SK-N-SH (cell line): ENCODE results near the gene SLIT1. TPM values are rescaled to one million over a fixed set of nuclear protein-coding genes. Genes with fewer than 3 reads are reported as not detected.

ENCODE experiments used
- CTCF ChIA-PET: fragments of 300-600, 350-600 bp; formaldehyde crosslinking; extraction: SDS; loops from one replicate; lab custom pipeline; 2021; lab: Yijun Ruan, JAX
- POLR2A ChIA-PET: fragments of 350-600 bp; sonication (Branson Sonifier 250); formaldehyde crosslinking; extraction: SDS; loops from one replicate; lab custom pipeline; 2020; ENCODE audit warnings: antibody characterized with exemption, inconsistent platforms; lab: Yijun Ruan, JAX
- DNase-seq: peaks from one replicate; pipeline ENCODE4 v3.0.0; 2012
- H2AFZ ChIP-seq: fragments of 200-600 bp; sonication (generic); 2 replicates; pipeline ENCODE4 v1.8.1; 2016; ENCODE audit warnings: antibody characterized with exemption, mild to moderate bottlenecking, low read depth
- H3F3A ChIP-seq: fragments of 200-600 bp; sonication (generic); replicated peaks from 2 replicates; pipeline ENCODE3; 2016; ENCODE audit warnings: antibody characterized with exemption, mild to moderate bottlenecking; ENCODE audit not compliant: insufficient read depth
- H3K27ac ChIP-seq, 2 experiments: fragments of 200-500 bp in 1 of 2; fragments of 200-600 bp in 1 of 2; sonication (Bioruptor generic) in 1 of 2; sonication (generic), shearing (Covaris generic) in 1 of 2; 2 replicates each; pipeline versions ENCODE4 v1.5.1 to v1.6.1; 2014 to 2016; ENCODE audit warnings: low read depth in 2 of 2, inconsistent platforms in 1 of 2, low read length in 1 of 2, mild to moderate bottlenecking in 1 of 2, mixed read lengths in 1 of 2
- H3K27me3 ChIP-seq: fragments of 200-600 bp; sonication (generic), shearing (Covaris generic); 2 replicates; pipeline ENCODE4 v1.6.1; 2016; ENCODE audit warnings: mixed run types; ENCODE audit not compliant: insufficient read depth
- H3K36me3 ChIP-seq, 2 experiments: fragments of 200-500 bp in 1 of 2; fragments of 200-600 bp in 1 of 2; sonication (Bioruptor generic) in 1 of 2; sonication (generic) in 1 of 2; replicated peaks in 1 of 2; 2 replicates each; pipeline versions ENCODE3 to v1.5.1; 2014 to 2016; ENCODE audit warnings: low read length in 1 of 2, mild to moderate bottlenecking in 1 of 2; ENCODE audit not compliant: insufficient read depth in 2 of 2, control insufficient read depth in 1 of 2
- H3K4me1 ChIP-seq, 2 experiments: fragments of 200-500 bp in 1 of 2; fragments of 200-600 bp in 1 of 2; sonication (Bioruptor generic) in 1 of 2; sonication (generic), shearing (Covaris generic) in 1 of 2; 2 replicates each; pipeline versions ENCODE4 v1.5.1 to v1.6.1; 2014 to 2016; ENCODE audit warnings: low read depth in 1 of 2, low read length in 1 of 2, mixed run types in 1 of 2; ENCODE audit not compliant: insufficient read depth in 2 of 2, control insufficient read depth in 1 of 2
- H3K4me2 ChIP-seq: fragments of 200-600 bp; sonication (generic), shearing (Covaris generic); 2 replicates; pipeline ENCODE4 v1.6.1; 2017; ENCODE audit warnings: mixed run types
- H3K4me3 ChIP-seq, 2 experiments: fragments of 200-500 bp in 1 of 2; fragments of 200-600 bp in 1 of 2; sonication (Bioruptor generic) in 1 of 2; sonication (generic), shearing (Covaris generic) in 1 of 2; 2 replicates each; pipeline versions ENCODE4 v1.5.1 to v1.8.1; 2014 to 2016; ENCODE audit warnings: low read depth in 2 of 2, inconsistent platforms in 1 of 2, low read length in 1 of 2, mild to moderate bottlenecking in 1 of 2, mixed read lengths in 1 of 2, moderate library complexity in 1 of 2
- H3K79me2 ChIP-seq: fragments of 200-600 bp; sonication (generic); 2 replicates; pipeline ENCODE4 v1.8.1; 2017; ENCODE audit warnings: mild to moderate bottlenecking; ENCODE audit not compliant: insufficient read depth
- H3K9ac ChIP-seq: fragments of 200-600 bp; sonication (generic); 2 replicates; pipeline ENCODE4 v1.6.1; 2017; ENCODE audit warnings: mixed run types
- H3K9me2 ChIP-seq: fragments of 200-600 bp; sonication (generic); 2 replicates; pipeline ENCODE4 v1.6.1; 2017; ENCODE audit warnings: mixed run types
- H3K9me3 ChIP-seq: fragments of 200-600 bp; sonication (generic); 2 replicates; pipeline ENCODE4 v1.6.1; 2017; ENCODE audit warnings: mixed run types, mild to moderate bottlenecking, moderate library complexity
- H4K20me1 ChIP-seq: fragments of 200-600 bp; sonication (generic); 2 replicates; pipeline ENCODE4 v1.6.1; 2017; ENCODE audit warnings: mild to moderate bottlenecking, mixed run types; ENCODE audit not compliant: insufficient read depth
- ELF1 ChIP-seq: IDR thresholded peaks from 2 replicates; pipeline ENCODE4 v1.4.0; 2012
- EP300 ChIP-seq, 2 experiments: IDR thresholded peaks; 2 replicates each; pipeline versions ENCODE4 v1.4.0 to v1.6.1; 2012; ENCODE audit warnings: borderline replicate concordance in 1 of 2, low read depth in 1 of 2, low read length in 1 of 2
- EZH2phosphoT487 ChIP-seq: fragments of 200-600 bp; sonication (generic); IDR thresholded peaks from 2 replicates; pipeline ENCODE4 v1.6.1; 2017; ENCODE audit warnings: low read depth, mixed run types, mild to moderate bottlenecking, antibody characterized with exemption, moderate library complexity, borderline replicate concordance
- FOSL2 ChIP-seq: IDR thresholded peaks from 2 replicates; pipeline ENCODE4 v1.4.0; 2012; ENCODE audit warnings: low read depth, mild to moderate bottlenecking, moderate library complexity, borderline replicate concordance
- FOXJ3 ChIP-seq: sonication (generic); formaldehyde crosslinking; IDR thresholded peaks from 2 replicates; pipeline ENCODE4 v1.5.1; 2020; ENCODE audit warnings: mild to moderate bottlenecking, missing genetic modification reagents
- FOXM1 ChIP-seq: IDR thresholded peaks from 2 replicates; pipeline ENCODE4 v1.4.0; 2012; ENCODE audit warnings: low read depth, mild to moderate bottlenecking
- GABPA ChIP-seq: IDR thresholded peaks from 2 replicates; pipeline ENCODE4 v1.4.0; 2012; ENCODE audit warnings: low read depth, mild to moderate bottlenecking
- IRF3 ChIP-seq: fragments of 150-350 bp; IDR thresholded peaks from 2 replicates; pipeline ENCODE4 v1.6.1; 2016; ENCODE audit warnings: mild to moderate bottlenecking, low read depth, low read length
- MXI1 ChIP-seq: IDR thresholded peaks from 2 replicates; pipeline ENCODE4 v1.6.1; 2012; ENCODE audit warnings: mild to moderate bottlenecking, low read depth, low read length, improper control_type of control experiment
- NFIC ChIP-seq: IDR thresholded peaks from 2 replicates; pipeline ENCODE4 v1.4.0; 2012; ENCODE audit warnings: borderline replicate concordance
- RCOR1 ChIP-seq: fragments of 150-350 bp; IDR thresholded peaks from 2 replicates; pipeline ENCODE4 v1.6.1; 2017; ENCODE audit warnings: antibody characterized with exemption, low read length
- RFX5 ChIP-seq: IDR thresholded peaks from 2 replicates; pipeline ENCODE4 v1.6.1; 2012; ENCODE audit warnings: mild to moderate bottlenecking, improper control_type of control experiment, low read length
- SIN3A ChIP-seq: IDR thresholded peaks from 2 replicates; pipeline ENCODE4 v1.6.1; 2012; ENCODE audit warnings: low read depth, mild to moderate bottlenecking, low read length, moderate library complexity, borderline replicate concordance
- TAF1 ChIP-seq: IDR thresholded peaks from 2 replicates; pipeline ENCODE4 v1.6.1; 2012; ENCODE audit warnings: low read depth, mild to moderate bottlenecking, low read length, moderate library complexity, borderline replicate concordance
- TCF12 ChIP-seq: IDR thresholded peaks from 2 replicates; pipeline ENCODE4 v1.4.0; 2012
- YY1 ChIP-seq: IDR thresholded peaks from 2 replicates; pipeline ENCODE4 v1.4.0; 2012; ENCODE audit warnings: low read depth, mild to moderate bottlenecking
- WGBS: methylation state at CpG from one replicate; pipeline ENCODE4 v1.1.6; 2017; ENCODE audit warnings: low lambda C conversion rate; 5-methylcytosine and 5-hydroxymethylcytosine counted together
- polyA plus RNA-seq, 3 experiments: library from polyadenylated mRNA; depleted of rRNA; stranded (reverse); fragments of >200 nt; gene quantifications; 2 replicates each; pipeline ENCODE4 v1.2.3, GENCODE V29; 2012
- TF ChIP-seq, protein P1 (sequence below): fragments of 200-600 bp; sonication (generic); IDR thresholded peaks from 2 replicates; pipeline ENCODE4 v1.6.1; 2017; ENCODE audit warnings: antibody characterized with exemption, mild to moderate bottlenecking, moderate library complexity
- TF ChIP-seq, protein P2 (sequence below): IDR thresholded peaks from 2 replicates; pipeline ENCODE4; 2012
- TF ChIP-seq, protein P3 (sequence below): IDR thresholded peaks from 2 replicates; pipeline ENCODE4 v1.4.0; 2012; ENCODE audit warnings: low read depth, borderline replicate concordance
- TF ChIP-seq, protein P4 (sequence below): fragments of 150-350 bp; IDR thresholded peaks from 2 replicates; pipeline ENCODE4 v1.6.1; 2017; ENCODE audit warnings: antibody characterized with exemption, low read length, low read depth, borderline replicate concordance

Gene SLIT1
- polyA plus RNA-seq, 1 of the 3 experiments (the other 2 are of a cell fraction): 0.05 TPM

GRCh38 chr10:97131181-97131628, 54.6 kb downstream of the SLIT1 start:
- H3K4me1 ChIP-seq: peaks cover 0 to 17% of the 10 kb centered on the region in 2 experiments; a peak in 1 of 4 replicates
- H3K79me2 ChIP-seq: no peaks in the 10 kb centered on the region
- no peak overlapping the region for H3K4me3 ChIP-seq
- no peak overlapping the region for H3K4me2 ChIP-seq
- 68% methylated on average over 6 of the region's 8 CpGs for WGBS
- no peaks in the 10 kb centered on the region for H3K9me3 ChIP-seq
- no peaks in the 10 kb centered on the region for H3F3A ChIP-seq
- H3K9ac ChIP-seq: no peak overlapping the region
- no peaks in the 10 kb centered on the region for H3K9me2 ChIP-seq
- H3K27ac ChIP-seq: no peak overlapping the region
- ChIA-PET POLR2A (no interaction called here), CTCF (interaction anchor here (0.7 to 1.5 kb wide), 7 partner anchors 19 to 1005 kb away, joined by 3 to 4 read pairs (median 3); no protein-coding TSS in a partner anchor)
- peaks cover 6% of the 10 kb centered on the region; the same call in 1 of the 2 replicates for H3K27me3 ChIP-seq
- no peak overlapping the region for H2AFZ ChIP-seq
- H3K36me3 ChIP-seq: no peaks in the 10 kb centered on the region
- no peak for TF ChIP-seq EP300 (IDR thresholded peaks at IDR 0.05; ENCODE audit: borderline replicate concordance in 1 of 2, low read depth in 1 of 2, low read length in 1 of 2)
- no peak for TF ChIP-seq IRF3
- no peak for TF ChIP-seq FOXJ3
- no peak for TF ChIP-seq ELF1
- no peak for TF ChIP-seq FOSL2
- no peak for TF ChIP-seq GABPA
- TF ChIP-seq SIN3A: no peak
- no peaks in the 10 kb centered on the region for H4K20me1 ChIP-seq
- DNase-seq: no peak

- DNase-seq: no peak
Measured at GRCh38 chr10:97129666-97130065, 56.1 kb downstream of the SLIT1 start.

More at GRCh38 chr10:97129666-97130065, 56.1 kb downstream of the SLIT1 start:
- TF ChIP-seq EZH2phosphoT487: no peak
- TF ChIP-seq FOXM1: no peak
- TF ChIP-seq TCF12: no peak
- TF ChIP-seq YY1: no peak
- TF ChIP-seq RCOR1: no peak
- TF ChIP-seq, protein P1, sequence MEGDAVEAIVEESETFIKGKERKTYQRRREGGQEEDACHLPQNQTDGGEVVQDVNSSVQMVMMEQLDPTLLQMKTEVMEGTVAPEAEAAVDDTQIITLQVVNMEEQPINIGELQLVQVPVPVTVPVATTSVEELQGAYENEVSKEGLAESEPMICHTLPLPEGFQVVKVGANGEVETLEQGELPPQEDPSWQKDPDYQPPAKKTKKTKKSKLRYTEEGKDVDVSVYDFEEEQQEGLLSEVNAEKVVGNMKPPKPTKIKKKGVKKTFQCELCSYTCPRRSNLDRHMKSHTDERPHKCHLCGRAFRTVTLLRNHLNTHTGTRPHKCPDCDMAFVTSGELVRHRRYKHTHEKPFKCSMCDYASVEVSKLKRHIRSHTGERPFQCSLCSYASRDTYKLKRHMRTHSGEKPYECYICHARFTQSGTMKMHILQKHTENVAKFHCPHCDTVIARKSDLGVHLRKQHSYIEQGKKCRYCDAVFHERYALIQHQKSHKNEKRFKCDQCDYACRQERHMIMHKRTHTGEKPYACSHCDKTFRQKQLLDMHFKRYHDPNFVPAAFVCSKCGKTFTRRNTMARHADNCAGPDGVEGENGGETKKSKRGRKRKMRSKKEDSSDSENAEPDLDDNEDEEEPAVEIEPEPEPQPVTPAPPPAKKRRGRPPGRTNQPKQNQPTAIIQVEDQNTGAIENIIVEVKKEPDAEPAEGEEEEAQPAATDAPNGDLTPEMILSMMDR: no peak
- TF ChIP-seq, protein P2, sequence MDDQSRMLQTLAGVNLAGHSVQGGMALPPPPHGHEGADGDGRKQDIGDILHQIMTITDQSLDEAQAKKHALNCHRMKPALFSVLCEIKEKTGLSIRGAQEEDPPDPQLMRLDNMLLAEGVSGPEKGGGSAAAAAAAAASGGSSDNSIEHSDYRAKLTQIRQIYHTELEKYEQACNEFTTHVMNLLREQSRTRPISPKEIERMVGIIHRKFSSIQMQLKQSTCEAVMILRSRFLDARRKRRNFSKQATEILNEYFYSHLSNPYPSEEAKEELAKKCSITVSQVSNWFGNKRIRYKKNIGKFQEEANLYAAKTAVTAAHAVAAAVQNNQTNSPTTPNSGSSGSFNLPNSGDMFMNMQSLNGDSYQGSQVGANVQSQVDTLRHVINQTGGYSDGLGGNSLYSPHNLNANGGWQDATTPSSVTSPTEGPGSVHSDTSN: no peak
- no peak for TF ChIP-seq NFIC
- TF ChIP-seq, protein P3, sequence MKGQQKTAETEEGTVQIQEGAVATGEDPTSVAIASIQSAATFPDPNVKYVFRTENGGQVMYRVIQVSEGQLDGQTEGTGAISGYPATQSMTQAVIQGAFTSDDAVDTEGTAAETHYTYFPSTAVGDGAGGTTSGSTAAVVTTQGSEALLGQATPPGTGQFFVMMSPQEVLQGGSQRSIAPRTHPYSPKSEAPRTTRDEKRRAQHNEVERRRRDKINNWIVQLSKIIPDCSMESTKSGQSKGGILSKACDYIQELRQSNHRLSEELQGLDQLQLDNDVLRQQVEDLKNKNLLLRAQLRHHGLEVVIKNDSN: no peak
- TF ChIP-seq, protein P4, sequence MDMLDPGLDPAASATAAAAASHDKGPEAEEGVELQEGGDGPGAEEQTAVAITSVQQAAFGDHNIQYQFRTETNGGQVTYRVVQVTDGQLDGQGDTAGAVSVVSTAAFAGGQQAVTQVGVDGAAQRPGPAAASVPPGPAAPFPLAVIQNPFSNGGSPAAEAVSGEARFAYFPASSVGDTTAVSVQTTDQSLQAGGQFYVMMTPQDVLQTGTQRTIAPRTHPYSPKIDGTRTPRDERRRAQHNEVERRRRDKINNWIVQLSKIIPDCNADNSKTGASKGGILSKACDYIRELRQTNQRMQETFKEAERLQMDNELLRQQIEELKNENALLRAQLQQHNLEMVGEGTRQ: no peak
- TF ChIP-seq MXI1: no peak
- TF ChIP-seq EP300 (IDR thresholded peaks at IDR 0.05; ENCODE audit: borderline replicate concordance in 1 of 2, low read depth in 1 of 2, low read length in 1 of 2): no peak
- no peak for TF ChIP-seq FOXJ3
- TF ChIP-seq RFX5: no peak
- TF ChIP-seq TAF1: no peak
- TF ChIP-seq, all 33 proteins: peak for 0
- Histone ChIP-seq H4K20me1 (no peaks in the 10 kb centered on the region), H3K27ac (no peak overlapping the region), H3K9ac (no peak overlapping the region), H3F3A (no peaks in the 10 kb centered on the region), H3K36me3 (no peaks in the 10 kb centered on the region), H3K27me3 (no peaks in the 10 kb centered on the region; the same call in 1 of the 2 replicates), H3K4me3 (no peak overlapping the region), H3K9me3 (no peaks in the 10 kb centered on the region), H3K4me2 (no peak overlapping the region), H3K4me1 (peaks cover 0 to 17% of the 10 kb centered on the region in 2 experiments; a peak in 1 of 4 replicates), H3K9me2 (no peaks in the 10 kb centered on the region), H3K79me2 (no peaks in the 10 kb centered on the region), H2AFZ (no peak overlapping the region)
- POLR2A ChIA-PET: no interaction called here
- WGBS: 64% methylated on average over 9 of the region's 11 CpGs
- CTCF ChIA-PET: interaction anchor here (1.1 to 3.1 kb wide), 3 partner anchors 67 to 92 kb away, joined by 3 to 13 read pairs (median 5); no protein-coding TSS in a partner anchor
